Jurkat, Clone E6-1 (cell line): ENCODE data around the gene FOXQ1.
"Not testable (repeated sequence)": the region's sequence is repeated elsewhere in the genome, so short reads cannot be mapped to it uniquely, and the experiment has no call there.

ENCODE experiments used
- DNase-seq: peaks from one replicate; pipeline ENCODE4 v3.0.0-alpha.2; 2011; ENCODE audit warnings: low read depth, low spot score
- H3K4me3 ChIP-seq: 2 replicates; pipeline ENCODE4 v1.5.1; 2011; ENCODE audit warnings: mild to moderate bottlenecking, low read length, control low read depth, moderate library complexity

Gene FOXQ1

DNA sequence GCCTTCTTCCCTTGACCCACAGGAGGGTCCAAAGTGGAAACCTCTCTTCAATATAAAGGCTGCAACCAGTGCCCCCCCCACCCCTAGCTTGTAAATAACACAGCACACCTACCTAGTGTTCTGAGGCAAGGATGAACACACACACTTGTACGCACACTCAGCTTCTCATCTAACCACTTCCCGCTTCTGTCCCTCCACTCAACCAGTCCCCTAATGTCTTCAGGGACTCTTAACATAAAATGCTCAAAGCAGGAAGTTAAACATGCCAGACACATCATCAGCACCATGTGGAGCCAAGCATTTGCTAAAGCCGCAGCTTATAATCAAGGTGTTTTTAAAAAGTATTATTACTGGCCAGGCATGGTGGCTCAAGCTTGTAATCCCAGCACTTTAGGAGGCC lies 35.3 kb downstream of the FOXQ1 start:
- DNase-seq, result peak; percentile 37
- H3K4me3 ChIP-seq, result no peak overlapping the region

DNA sequence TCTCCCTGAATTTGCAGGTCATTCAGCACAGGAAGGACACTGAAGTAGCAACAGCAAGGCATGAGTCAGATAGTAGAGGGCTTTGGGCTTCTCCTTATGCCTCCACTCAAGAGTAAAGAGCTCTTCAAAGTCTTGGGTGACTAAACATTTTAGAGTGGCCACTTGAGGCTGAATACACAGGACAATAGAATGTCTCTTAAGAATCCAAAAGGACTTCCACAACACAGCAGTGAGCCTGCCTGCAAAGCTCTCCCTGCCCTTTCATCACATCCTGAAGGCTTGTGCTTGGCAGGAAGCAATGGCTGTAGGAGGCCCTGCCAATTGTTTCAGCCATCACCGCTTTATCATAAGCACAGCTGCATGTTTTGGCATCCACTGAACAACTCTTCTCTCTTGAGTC lies 36.8 kb downstream of the FOXQ1 start:
- DNase-seq, result no peak

DNA sequence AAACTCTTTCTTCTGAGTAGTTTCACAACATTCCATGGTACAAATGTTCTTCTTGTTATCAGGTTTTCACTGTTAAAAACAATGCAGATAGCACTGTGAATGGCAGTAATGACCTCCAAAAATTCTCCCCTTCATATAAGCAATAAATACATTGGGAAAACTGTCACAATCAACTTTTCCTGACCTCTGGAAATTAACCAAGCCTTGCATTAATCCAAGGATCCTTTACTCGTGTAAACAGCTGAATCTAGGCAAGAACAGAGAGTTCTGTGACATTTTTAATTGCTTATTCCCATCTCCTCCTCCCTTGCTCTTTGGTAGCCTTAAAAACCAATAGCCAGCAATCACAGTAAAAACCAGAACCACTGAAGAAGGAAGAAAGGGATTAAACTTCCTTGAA lies 37.8 kb downstream of the FOXQ1 start:
- no peak for DNase-seq
- H3K4me3 ChIP-seq, result no peak overlapping the region

More for the DNA sequence above, 36.8 kb downstream of the FOXQ1 start:
- H3K4me3 ChIP-seq, result no peak overlapping the region

DNA sequence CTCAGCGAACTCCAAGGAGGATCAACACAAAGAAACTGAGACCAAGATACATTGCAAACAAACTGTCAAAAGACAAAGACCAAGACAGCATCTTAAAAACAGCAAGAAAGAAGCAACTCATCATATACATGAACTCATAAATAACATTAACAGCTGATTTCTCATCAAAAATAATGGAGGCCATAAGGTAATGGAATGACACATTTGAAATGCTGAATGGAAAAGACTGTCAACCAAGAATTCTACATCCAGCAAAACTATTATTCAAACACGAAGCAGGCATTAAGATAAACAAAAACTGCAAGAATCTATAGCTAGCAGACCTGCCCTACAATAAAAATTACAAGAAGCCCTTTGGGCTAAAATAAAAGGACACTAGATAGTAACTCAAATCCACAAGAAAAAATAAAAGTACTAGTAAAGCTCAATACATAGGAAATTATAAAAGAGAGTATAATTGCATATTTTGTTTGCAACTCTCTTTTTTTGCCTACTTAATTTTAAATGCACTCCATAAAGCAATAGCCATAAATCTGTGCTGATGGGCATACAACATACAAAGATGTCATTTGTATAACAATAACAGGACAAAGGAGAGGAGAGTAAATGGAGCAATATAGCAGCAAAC lies 39.6 kb downstream of the FOXQ1 start:
- DNase-seq, result no peak

DNA sequence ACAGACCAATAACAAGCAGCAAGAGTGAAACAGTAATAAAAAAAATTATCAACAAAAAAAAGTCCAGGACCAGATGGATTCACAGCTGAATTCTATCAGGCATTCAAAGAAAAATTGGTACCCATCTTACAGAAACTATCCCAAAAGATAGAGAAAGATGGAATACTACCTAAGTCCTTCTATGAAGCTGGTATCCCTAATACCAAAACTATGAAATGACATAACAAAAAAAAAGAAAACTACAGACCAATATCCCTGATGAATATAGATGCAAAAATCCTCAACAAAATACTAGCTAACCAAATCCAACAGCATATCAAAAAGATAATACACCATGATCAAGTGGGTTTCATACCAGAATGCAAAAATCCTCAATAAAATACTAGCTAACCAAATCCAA lies 43.2 kb downstream of the FOXQ1 start:
- H3K4me3 ChIP-seq, DNase-seq: not testable (repeated sequence)

More for the DNA sequence above, 39.6 kb downstream of the FOXQ1 start:
- no peak overlapping the region for H3K4me3 ChIP-seq

DNA sequence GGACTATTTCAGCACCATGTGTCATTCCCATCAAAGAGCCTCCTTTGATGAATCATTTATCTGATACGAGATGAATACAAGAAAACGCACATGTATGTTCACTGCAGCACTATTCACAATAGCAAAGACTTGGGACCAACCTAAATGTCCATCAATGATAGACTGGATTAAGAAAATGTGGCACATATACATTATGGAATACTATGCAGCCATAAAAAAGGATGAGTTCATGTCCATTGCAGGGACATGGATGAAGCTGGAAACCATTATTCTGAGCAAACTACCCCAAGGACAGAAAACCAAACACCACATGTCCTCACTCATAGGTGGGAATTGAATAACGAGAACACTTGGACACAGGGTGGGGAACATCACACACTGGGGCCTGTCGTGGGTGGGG lies 49.8 kb downstream of the FOXQ1 start:
- not testable (repeated sequence) for H3K4me3 ChIP-seq, DNase-seq

DNA sequence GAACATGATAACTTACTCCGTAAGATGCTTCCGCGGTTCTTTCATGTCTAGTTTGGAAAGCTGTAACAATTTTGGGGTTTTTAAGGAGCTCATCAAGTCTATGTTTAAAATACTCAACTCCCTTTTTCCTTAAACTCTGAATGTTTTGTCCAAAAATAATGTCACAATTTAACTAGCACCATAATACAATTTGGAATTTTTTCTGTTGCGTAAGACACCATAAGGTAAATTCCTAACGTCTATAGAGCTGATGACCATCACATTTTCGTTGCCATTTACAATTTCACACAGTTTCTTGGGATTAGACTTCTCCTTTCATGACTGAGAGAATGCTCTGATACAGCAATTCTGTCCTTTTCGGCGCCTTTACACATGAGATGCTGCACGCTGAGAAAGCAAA lies 50.7 kb downstream of the FOXQ1 start:
- DNase-seq, result no peak

DNA sequence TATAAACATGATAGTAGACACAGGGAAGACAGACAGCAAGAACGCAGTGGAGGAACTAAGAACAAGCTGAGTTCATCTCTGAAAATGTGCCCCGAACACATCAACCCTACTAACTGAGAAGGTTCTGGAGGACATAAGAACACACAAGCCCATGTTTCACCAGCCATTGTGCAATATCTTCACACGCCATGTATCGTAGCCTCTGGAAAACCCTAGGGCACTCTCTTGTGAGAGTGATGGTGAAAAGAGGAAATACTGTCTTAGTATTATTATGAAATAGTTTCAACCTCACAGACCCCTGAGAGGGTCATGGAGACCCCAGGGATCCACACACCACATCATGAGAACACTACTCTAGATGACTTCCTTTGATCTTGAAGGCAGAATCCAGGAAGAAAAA lies 51.4 kb downstream of the FOXQ1 start:
- no peak overlapping the region for H3K4me3 ChIP-seq
- DNase-seq, result no peak

More for the DNA sequence above, 50.7 kb downstream of the FOXQ1 start:
- H3K4me3 ChIP-seq, result no peak overlapping the region

DNA sequence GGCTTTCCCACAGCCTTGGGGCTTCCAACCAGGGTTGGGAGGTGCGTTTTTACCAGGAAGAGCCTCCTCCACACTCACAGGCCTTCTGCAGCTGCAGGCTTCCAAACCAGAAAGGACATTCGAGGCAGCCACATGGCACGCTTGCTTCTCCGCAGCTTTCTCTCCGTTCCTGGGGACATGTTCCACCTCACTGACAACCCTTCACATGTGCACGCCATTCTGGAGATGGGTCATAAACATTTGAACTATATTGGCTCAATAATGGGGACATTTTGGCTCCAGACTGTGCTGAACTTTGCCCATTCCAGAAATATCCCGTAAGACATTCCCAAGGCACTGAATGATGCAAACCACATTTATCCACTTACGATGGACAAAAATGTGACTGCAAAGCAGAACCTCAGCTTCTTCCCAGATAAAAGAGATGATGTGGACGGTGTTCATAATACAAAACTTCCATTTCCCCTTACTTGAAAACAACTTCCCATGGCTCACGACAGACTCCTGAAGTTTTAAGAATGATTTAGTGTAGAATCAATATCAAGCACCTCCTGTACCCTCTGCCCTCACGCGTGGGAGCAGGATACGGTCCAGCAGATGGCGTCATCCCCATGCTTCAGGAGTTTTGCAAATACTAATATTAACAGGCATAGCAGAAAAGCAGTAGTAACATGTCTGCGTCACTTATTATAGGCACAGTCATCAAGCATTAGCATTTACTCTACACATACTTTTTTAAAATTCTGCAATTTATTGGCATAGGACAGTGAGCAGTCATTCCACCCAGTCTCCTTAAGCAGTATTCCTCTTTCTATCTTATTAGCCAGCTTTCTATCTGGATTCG lies 52.1 kb downstream of the FOXQ1 start:
- DNase-seq, result no peak
- H3K4me3 ChIP-seq, result no peak overlapping the region
